Stimulated activated CD4-positive, alpha-beta T cell treated with anti-CD3 and anti-CD28 coated beads, Interleukin-15, amount 100 ng/mL, for 24 hours (primary cell): ENCODE data around the gene FEM1C.
"Not testable (repeated sequence)": the region's sequence is repeated elsewhere in the genome, so short reads cannot be mapped to it uniquely, and the experiment has no call there.

Source experiments
- DNase-seq: peaks from one replicate; pipeline ENCODE4 v3.0.0-alpha.2; 2020

Gene FEM1C

DNA sequence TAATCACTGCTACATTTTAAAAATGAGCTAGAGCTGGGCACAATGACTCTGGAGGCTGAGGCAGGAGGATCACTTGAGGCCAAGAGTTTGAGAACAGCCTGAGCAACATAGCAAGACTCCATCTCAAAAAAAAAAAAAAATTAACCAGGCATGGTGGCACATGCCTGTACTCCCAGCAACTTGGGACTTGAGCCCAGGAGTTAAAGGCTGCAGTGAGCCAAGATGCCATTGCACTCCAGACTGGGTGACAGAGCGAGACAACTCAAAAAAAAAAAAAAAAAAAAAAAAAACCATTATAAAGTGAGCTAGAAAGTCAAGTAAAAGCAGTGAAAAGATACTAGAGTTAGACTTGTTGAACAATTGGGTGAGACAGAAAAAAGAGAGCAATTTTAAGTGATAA is 28.2 kb downstream of the FEM1C start:
- DNase-seq = no peak

DNA sequence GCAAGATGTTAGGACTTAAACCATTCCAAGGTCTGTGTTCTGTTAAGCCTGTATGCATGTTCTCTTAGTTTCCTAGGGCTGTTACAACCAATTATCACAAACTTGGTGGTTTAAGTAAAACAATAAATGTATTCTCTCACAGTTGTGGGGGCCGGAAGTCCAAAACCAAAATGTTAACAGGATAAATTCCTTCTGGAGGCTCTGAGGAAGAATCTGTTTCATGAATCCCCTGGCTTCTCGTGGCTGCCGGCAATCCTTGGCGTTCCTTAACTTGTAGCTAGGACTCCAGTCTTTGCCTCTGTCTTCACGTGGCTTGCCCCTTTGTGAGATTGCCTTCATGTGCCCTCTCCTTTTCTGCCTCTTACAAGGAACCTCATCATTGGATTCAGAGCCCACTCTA is 30.4 kb downstream of the FEM1C start:
- DNase-seq = no peak

DNA sequence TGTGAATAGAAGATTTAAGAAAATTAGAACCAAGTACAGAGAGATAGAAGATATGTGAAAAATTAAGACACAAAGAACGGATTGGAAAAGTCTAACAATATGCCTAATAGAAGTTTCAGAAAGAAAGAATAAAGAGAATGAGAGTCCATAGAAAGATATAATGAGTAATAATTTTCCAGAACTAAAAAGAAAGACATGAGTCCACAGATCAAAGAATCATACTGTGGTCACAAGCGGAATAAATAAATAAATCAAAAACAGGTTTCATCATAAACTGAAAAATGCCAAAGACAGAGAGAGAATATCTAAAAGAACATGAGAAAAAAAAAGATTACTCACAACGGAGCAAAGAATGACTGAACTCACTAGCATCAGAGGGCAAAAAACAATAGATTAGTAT is 32.9 kb downstream of the FEM1C start:
- no peak for DNase-seq

DNA sequence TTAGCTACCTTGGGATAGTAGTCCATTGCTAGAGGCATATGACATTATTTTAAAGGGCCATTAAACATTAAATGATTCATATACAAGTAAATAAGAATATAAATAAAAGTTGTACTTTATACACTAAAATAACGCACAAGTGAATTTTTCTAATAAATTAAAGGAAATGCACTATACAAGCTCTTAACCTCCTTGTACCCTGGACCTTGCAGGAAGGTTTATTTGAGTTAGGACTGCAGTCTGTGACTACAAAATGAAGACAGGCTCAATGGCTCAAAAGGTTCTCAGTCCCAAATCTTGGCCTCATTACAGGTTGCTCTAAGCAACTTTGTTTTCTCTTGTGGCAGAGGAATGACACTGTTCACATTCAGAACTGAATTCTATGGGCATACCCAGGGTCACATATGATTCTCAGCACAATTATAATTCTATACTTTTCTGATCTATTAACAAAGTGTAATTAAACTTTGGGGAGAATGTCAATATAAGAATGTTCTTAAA is 34.4 kb downstream of the FEM1C start:
- DNase-seq = no peak

DNA sequence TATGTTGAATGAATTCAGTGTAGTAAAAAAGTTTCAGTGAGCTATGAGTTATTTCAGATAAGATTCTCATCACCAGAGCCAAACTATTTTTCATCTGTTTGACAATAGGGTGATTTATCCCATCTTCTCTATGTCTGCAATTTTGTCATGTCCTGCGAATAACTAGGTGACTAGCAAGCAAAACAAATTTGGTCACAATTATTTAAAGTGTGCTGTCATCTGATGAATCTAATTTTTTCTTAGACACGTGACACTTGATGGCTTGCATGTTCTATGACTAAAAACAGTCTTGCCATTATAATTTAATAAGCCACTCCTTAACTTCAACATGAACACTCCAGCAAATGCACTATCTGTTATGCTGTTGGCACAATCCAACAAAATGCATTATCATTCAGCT is 35.0 kb downstream of the FEM1C start:
- DNase-seq = no peak

DNA sequence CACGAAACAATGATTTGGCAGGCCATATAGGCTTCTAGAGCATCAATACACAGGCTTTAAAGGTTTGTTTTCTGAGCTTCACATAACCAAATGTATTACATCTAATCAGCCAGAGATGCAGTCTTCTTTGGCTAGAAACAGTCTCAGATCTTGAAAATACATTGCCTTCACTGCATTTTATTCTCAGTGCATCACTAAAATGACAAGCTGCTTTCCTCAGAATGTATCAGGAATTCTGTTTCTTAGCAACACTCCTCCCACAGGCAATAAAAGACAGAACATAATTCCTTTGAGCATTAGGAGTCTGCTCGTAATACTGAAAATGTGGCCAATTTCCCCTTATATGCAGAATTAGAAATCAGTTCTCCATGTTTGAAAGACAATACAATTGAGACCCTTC is 36.9 kb downstream of the FEM1C start:
- no peak for DNase-seq

DNA sequence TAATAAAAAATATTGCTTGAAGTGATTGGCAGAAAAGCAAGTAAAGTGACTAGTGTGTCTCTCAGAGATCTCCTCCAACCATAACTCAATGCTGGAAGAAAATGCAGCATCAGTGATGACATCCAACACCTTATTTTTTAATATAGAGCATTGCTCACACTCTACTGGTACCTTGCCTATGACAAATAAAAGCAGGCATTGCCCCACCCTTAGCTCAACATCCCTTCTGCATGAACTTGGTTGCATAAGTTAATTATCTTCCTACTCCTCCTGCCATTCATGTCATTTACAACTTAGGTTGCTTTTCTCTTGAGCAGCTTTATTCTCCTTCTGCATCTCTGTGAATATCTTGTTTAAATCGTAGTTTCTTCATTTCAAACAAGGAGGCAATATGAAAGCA is 41.2 kb downstream of the FEM1C start:
- no peak for DNase-seq

DNA sequence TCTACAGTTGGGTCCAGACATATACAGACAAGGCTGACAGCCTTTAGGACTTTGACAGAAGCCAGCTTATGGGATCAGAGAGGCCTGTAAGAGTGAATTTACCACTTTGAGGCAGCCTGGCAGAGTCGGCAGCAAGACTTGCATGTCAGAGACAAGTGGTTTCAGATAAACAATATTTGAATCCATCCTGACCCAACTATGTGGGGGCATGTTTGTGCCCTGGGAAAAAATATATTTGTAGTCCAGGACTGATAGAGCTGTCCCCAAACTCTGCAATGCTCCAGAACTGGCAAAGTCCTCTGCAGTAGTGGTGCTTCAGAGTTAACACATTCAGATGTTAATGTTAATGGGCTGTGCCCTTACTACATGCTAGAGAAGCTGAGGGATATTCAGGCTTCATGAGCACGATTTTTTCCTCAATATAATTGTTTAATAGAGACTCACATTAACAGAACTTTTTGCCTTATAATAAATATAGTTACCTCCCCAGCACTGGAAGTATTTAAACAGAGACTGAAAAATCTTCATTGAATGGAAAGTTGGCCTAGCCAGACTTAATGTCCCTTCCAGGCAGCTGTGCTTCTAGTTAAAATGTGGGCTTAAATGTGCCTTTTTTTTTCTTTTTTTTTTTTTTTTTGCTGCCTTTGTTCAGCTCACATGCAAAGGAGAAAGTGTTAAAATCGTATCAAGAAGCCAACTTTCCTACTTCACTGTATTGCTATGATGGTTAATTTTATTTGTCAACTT is 42.9 kb downstream of the FEM1C start:
- no peak for DNase-seq

DNA sequence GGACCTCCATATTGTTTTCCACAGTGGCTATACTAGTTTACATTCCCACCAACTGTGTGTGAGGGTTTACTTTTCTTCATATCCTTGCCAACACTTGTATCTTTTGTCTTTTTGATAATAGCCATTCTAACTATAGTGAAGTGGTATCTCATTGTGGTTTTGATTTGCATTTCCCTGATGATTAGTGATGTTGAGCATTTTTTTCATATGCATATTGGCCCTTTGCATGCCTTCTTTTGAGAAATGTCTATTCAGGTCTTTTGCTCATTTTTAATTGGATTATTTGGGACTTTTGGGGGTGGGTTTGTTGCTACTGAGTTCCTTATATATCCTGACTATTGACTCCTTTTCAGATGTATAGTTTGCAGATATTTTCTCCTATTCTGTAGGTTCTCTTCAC is 44.4 kb downstream of the FEM1C start:
- DNase-seq = no peak

DNA sequence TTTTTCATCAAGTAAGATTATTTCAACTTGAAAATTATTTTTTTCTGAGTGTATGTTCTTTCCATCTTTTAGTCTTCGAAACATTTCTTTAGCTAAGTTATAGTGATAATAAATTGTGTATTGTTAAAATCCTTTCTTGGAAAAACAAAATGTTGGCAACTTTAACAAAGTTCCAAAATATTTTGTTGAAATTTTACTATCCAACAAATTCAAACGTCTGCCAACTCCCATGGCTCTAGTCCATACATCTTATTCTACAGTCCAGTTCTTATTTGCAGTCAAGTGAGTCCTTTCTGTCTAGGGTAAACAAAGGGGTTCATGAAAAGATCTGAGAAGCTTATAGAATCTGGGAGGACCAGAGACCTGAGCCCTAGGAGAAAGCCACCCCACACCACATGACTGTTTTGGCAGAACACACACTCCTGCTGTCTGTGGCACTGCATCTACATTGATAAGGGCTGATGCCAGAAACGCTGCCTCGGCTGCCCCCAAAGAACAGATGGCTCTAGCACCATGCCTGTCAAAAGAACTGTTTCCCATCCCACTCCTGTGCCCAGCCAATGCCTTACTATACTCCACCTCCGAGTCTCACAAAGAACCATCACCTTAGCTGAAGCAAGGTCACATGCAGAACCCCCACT is 47.5 kb downstream of the FEM1C start:
- no peak for DNase-seq

DNA sequence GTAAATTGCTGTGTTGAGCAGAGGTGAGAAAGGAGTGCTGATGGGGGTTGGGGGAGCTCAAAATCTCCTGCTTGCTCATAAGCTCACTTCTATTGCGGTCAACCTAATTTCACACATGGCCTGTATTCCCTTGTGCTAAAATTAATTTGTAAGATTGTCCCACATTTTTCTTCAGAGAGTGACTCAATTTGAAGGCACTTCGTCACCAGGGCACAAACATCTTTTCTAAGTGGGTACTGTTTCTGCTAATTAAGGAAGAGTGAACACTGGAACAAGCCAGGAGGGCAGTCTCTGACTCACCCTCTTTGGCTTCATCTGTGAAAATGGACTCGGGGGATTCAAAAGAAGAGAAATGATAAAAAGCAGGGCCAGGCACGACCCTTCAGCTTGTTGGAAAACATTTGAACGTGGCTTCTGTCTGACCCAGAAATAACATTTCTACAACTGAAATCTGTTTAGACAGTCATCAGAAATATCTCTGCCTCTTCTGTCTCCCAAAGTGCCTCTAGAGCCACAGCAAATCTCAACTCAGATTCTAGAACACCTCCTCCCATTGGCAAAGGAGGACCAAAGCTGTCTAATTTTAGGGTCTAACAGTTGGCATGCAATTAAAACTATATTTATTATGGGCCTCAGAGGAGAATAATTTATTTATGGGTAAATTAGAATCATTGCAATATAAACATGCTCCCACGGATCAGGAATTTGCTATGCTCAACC is 49.8 kb downstream of the FEM1C start:
- no peak for DNase-seq

DNA sequence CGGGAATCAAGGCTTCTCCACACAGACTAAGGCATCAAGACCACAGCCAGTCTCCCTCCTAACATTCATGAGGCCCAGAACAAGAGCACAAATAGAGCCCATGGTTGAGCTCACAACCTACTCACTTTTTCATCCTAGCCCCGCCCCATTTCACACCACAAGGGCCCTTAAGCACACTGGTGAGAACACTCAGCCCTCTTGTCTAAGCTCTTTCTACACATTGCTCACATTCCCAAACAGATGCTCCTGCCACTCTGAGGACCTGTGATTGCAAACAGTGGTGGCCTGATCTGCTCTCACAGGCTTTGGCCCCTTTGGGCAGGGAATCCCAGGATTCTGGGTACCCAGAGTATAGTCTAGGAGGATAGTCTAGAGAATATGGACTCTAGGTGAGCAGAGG is 54.0 kb downstream of the FEM1C start:
- DNase-seq = peak; percentile 9

DNA sequence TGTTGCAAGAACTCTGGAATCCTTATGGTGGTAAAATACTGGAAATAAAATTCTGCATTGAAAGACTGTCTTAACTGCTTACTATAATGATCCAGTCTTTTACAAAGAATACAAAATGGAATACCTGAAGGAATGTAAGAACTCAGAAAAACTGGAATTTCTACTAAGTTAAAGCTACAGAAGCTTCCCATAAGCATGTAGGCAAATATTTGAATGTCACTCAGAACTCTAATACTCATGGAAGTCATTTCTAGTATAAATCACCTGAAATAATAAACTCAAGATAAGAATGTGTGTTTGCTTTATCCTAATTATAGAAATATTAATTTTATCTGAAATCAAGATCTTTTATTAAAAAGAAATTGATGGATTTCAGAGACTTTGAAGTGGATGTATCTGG is 54.8 kb downstream of the FEM1C start:
- no peak for DNase-seq

DNA sequence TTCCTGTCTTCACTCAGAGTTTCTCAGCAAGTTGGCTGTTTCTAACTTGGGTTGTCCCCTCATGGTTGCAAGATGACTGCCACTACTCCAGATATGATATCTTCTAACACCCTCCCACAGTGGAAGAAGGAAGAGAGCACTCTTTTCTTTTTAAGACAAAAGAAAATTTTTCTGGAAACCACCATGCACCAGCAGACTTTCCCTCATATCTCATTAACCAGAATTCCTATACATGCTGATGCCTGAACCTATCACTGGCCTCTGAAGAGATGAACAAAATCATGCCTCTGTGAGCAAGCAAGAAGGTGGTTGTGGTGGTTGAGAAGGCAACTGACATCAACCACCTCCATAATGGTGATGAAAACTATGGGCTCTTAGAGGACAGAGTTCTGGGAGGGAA is 56.8 kb downstream of the FEM1C start:
- peak; percentile 13 for DNase-seq

DNA sequence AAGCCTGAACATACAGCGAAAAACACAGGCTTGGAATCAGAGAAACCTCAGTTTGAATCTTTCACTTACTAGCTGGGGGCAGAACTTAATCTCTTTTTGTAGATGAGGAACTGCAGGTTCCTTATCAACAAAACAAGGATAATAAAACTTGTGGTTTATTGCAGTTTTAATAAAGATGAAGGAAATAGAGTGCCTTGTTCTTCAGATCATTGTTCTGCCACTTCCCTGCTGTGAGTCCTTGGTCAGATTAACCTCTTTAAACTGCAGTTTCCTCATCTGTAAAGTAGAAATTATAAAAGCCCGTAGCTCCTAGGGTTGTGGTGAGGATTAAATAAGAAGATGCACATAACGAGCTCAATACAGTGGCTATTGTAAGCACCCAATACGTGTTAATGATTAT is 57.4 kb downstream of the FEM1C start:
- no peak for DNase-seq

DNA sequence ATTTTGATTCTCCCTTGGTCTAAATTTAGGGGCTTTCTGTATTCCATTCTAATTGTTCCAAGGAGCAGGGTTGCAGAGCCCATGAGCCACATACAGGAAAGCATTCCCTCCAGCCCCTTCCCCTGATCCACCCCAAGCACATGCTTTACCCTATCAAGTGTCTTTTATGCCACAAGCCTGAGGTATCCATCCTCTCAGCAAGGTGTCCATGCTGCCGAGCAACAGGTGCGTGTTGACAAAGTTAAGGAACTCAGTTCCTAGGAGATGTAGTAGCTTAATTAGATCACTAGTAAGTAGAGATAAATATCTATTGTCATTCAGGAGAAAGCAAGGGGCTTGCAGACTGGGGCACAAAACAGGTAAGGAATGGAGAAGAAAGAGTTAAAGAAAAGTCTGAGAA is 57.8 kb downstream of the FEM1C start:
- DNase-seq = no peak

DNA sequence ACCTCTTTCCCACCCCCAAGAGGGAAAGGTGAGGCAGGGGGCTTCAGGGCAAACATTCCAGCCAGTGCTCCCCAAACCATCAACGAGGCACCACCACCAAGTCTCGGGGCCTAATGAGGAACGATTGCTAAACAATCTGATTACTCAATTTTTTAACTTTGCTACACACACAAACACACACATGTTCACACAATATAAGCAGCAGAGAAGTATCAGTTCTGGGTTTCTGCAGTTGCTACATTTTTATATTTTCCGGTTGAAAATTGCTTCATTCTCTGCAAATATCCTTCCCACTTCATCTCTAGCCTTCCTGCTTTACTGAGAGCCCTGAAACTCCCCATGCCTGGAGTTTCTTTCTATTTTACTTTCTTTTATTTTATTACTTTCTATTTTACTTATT is 60.2 kb downstream of the FEM1C start:
- DNase-seq = no peak

DNA sequence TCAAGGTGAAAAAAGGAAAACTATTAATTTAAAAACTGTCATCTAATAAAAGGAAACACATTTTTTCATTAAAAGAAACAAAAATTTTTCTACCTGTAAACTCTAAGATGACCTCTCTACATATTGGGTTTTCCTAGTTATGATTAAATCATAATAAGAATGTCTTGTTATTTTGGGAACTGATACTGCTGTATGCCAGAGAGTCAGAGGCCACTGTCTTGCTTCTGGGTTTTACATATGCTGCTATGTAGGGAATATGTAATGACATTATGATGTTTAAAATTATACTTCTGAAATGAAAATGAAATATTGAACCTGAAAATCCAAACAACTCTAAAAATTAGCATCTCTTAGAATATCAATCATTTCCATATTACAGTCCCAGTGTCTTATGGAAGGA is 63.7 kb downstream of the FEM1C start:
- no peak for DNase-seq

DNA sequence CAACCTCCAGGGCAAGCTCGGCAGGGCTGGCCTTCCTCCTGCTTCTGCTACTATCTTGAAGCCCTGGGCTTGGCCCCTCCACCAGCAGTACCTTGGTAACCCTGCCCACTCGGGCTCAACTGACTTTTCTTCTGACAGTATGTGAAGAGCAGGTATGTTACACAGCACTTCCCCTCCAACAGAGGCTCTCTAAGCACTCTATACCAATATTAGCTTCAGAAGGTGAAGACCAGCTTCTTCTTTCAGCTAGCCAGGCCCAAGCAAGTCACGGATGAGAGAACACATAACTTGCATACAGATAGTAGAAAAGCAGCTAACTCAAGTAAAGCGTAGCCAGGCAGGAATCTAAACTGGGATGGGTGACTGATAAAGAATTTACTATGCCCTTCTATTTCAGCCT is 64.3 kb downstream of the FEM1C start:
- DNase-seq = no peak

DNA sequence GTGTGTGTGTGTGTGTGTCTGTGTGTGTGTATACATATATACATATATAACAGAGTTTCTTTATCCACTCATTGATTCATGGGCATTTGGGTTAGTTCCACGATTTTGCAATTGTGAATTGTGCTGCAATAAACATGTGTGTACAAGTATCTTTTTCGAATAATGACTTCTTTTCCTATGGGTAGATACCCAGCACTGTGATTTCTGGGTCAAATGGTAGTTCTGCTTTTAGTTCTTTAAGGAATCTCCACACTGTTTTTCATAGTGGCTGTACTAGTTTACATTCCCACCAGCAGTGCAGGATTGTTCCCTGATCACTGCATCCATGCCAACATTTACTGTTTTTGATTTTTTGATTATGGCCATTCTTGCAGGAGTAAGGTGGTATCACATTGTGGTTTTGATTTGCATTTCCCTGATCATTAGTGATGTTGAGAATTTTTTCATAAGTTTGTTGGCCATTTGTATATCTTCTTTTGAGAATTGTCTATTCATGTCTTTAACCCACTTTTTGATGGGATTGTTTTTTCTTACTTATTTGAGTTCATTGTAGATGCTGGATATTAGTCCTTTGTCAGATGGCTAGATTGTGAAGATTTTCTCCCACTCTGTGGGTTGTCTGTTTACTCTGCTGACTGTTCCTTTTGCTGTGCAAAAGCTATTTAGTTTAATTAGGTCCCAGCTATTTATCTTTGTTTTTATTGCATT is 65.3 kb downstream of the FEM1C start:
- DNase-seq = not testable (repeated sequence)

DNA sequence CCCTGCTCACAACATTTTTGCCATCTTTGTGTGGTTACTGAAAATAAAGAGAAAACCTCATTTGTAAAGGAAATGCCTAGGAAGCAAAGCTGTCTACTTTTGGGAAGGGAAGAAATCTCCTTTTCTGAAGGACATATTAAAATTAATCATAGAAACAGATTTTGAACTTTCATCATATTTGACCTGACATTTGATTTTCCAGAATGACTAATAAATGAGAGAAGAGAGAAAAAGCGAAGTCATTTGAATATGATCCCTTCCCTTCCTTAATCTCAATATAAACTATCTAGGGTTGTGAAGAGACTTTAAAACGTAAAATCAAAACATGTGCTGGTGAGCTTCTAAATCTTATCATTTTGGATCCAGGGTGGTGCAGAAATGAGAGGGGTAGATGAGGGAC is 66.3 kb downstream of the FEM1C start:
- no peak for DNase-seq

DNA sequence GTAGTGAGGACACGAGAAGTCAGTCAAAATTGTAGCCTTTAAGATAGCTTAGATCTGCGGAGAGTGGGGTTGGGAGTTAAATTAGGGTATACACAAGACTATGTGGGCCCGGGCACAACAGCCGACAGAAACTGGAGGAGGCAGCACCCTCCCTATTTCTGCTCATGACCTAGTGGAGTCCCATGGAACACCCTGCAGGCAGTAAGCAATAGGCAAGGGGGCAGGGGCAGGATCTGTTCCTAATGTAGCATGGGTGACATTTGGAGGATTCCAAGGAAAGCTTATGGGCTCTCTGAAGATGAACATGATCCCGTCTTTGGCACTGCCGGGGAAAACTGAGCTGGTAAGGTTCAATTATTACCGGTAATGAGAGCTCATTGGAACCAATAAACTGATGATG is 67.0 kb downstream of the FEM1C start:
- no peak for DNase-seq

DNA sequence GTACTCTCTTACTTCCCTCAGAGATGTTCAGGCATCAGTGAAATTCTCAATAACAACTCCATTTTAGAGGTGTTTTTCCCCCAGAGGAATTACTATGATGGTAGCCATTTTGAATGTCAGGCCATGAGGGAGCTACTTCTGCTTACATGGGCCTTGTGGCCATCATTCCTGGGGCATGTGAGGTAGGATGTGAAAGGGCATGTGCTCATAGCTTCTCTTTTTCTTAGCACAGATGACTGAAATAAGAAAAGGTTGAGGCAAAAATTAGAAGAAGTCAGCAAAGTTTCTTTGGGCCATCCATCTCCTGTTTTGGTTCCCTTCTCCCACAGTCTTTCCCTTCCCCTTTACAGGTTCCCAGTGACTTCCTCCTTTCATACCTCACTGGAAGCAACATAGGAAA is 68.8 kb downstream of the FEM1C start:
- no peak for DNase-seq
